HL-60/S4 treated with phorbol 12-myristate 13-acetate at 8.2 ng/mL for 4 days and 3 days (cell line): ENCODE data around the gene CREG1.

ENCODE experiments used
- in situ Hi-C: fragments of 300-500 bp; cut with MboI; formaldehyde crosslinking; loops from 2 replicates; pipeline ENCODE4 v1.15.0; 2022; ENCODE audit warnings: low sequenced_read_pairs

The CREG1 gene

DNA sequence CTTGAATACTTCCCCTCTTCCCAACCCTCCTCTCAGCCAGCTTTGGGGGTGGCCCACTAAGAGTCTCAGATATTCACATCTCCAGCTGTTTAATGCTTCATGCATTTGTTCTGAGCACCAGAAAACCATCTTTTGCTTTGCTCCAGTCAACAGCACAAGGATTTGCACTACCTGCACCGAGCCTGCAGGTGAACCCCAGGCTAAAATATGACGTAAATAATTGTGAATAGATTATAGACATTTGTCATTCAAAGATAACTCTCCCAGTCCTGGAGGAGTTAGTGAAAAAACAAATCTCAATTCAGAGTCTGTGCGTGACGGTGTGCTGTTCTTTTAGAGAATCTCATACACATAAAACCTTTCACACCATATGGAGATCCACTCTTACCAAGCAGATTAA, 42.7 kb downstream of the CREG1 start:
- in situ Hi-C loops = no loop called here

DNA sequence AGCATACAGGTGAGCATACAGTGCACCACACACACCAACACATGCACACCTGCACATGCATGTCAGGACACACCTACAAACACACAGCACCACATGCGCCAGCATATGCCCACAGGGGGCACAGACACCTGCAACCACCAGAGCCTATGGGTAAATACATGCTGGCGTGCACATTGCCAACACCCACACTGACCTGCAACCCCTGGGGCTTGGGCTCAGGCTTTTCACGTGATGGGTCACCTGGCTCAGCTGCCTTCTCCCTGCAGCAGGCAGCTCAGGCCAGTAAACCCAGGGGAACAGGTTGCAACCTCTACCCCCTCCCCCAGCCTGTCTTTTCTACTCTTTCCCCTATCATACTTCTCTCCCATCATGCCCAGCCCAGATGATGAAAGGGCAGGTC, 43.3 kb downstream of the CREG1 start:
- in situ Hi-C loops = no loop called here

DNA sequence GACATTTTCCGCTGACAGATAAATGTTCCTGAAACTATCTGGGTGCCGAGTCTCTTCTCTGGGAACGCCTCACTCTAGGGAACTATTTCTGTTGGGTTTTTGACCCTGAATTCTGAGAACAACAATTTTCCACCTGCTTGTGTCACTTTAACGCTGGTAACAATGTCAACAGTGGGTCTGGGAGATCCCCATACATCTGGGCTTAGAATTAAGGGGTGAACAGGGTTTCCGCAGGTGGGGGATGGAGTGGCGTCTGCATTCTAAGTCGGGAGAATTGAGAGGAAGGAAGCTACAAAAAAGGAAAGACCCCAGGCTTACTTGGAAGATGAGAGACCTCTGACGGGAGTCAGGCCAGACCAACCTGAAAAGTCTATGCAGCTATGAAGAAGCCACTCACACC, 44.0 kb downstream of the CREG1 start:
- in situ Hi-C loops = no loop called here

DNA sequence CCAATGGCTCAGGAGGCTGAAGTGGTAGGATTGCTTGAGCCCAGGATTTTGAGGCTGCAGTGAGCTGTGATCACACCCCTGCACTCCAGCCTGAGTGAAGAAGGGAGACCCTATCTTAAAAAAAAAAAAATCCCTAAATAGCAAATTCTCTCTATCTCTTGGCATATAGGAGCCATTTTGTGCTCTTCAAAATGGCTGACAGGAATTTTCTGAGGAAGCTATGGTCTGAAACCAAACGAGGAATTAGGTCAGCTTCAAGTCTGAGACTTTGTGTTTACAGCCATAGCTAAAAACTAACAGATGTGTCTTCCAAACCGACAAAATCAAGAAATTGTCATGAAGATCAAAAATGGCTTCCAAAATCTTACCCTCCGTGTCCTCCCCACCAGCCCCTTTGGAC, 45.8 kb downstream of the CREG1 start:
- in situ Hi-C loops = no loop called here

DNA sequence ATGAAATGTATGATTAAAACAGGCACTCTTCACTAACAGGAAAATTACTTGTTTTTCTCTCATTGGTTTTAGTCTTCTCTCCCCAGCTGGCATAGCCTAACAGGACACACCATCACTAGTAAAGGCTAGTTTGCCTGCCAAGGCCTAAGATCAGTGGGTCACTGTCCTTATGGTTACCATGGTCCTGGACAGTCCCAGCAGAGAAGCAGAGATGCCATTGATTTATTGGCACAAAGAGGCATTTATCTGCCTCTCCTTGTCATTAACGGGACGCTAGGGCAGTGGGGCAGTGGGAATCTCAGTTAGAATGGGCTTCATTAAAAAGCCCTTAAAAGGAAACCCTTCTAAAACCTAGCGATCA, 49.1 kb downstream of the CREG1 start:
- in situ Hi-C loops = no loop called here

DNA sequence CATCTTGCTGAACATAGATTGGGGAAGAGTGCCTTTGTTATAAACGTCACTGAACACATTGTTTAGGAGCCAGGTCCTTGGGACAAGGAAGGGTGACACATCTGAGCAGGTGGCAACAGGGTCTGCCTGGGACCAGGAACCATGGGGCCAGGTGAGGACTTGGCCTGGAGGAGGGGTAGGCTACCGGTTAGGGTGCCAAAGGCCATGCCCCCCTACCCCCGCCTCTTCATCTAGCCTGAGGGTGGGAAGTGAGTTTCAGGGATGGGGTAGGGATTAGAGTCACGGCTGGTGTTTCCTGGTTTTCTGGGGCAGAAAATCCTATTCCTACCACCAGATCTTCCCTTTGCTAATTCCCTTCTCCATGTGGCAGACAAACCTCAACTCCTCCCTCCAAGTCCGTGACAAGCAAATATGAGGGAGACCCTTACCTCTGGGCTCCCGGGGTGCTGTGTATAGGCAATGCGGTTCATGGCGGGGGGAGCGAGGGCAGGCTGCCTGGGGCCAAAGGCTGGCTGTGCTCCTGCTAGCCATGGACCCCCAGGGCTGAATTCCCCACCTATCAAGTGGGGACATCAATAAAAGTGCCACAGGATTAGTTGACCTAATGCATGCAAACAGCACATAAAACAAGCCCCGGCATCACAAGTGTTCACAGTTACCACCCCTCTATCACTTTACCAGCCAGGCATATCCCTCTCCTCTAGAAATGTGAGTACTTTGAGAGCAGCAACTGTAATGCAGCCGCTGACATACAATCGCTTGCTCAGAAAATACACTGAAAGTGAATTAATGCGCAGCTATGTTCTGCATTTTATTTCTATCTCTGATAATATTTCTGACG, 49.7 kb downstream of the CREG1 start:
- in situ Hi-C loops = no loop called here

DNA sequence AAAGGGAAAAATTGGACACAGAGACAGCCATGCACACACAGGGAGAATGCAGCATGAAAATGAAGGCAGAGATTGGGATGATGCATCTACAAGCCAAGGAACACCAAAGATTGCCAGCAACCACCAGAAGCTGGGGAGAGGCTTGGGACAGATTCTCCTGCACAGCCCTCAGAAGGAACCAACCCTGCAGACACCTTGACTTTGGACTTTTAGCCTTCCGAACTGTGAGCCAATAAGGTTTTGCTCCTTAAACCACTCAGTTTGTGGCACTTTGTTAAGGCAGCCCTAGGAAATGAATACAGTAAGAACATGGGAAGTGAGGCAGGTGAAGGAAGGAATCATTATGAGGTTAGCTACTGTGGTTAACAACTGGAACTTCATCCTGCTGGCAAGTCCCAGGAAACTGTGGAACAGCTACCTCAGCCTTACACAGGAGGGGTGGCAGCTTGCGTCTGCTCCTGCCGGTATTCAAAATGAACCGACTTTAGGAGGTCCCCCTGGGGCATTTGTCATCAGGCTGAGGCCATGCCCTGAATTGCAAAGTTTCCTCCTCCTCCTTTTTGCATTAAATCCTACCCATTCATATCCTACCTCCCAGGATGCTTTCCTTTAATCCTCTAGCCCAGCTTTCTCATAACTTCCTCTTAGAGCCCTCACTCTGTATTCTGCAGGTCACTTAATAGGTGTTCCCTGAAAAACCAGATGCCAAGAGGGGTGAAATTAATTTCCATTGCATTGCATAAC, 50.7 kb downstream of the CREG1 start:
- in situ Hi-C loops = no loop called here

DNA sequence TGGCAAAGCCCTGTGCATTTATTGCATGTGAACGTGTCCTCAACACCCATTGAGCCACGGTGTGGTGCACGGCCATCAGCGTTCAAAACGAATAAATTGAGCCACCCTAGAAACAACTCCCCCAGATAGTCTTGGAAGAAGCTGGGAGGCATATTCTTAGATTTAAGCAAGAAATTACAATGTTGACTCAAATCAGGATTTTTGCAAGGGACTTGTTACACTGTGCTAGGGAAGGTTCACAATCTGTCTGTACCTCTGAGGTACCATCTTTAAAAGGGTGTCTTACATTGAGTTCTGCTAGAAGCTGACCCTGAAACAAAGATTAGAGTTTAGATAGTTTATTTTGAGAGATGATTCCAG, 51.4 kb downstream of the CREG1 start:
- in situ Hi-C loops = no loop called here

DNA sequence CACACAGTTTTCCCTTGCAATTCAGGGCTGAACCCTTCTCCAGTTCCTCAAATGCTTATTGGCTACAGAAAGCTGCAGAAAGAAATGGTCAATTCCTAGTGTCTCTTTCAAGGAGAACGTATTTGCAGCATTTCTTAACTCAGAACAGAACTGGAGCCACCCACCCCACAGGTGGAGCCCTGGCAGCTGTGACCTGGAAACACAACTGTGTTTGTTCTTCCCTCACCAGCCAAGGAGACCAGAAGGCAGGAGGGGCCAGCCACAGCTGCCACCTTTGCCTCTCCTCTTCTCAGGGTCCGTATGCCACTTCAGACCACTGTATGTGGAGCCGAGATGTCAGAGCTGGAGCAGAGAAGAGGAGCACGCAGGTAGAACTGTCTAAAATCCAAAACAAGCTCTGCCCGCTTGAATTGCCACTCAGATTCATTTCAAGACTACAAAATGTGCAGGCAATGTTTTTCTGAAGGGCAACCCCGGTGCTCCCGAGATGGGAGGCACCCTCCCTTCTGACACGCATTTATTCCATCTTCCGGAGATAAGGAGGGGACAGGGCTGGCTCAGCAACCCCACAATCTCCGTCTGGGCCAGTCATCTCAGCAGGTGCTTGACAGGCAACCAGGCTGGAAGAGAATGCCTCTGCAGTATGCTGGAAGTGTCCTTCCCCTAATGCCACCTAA, 51.9 kb downstream of the CREG1 start:
- in situ Hi-C loops = no loop called here

DNA sequence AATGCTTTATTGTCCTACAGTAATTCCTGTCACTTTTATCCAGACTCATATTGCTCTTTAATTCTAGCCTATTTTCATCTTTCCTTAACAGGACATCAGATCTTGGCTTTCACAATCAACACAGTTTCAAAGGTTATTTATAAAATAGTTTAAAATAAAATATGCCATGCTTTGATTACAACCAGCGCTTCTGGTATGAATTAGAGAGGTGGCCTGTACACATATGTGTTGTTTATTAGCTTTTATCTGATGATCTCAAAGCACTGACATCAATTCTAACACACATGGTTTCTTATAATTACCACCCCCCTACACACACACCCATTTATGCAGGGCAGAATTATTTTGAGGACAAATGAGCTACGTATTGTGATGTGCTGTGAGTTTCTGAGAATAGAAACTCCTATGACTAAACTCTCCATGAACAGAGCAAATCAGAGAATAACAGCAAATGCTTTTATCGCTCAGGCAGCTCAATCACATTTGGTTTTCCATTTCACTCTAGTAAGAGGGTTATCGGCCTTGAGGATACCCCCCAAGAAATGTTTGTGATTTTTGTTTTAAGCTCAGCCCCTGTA, 53.2 kb downstream of the CREG1 start:
- in situ Hi-C loops = no loop called here

DNA sequence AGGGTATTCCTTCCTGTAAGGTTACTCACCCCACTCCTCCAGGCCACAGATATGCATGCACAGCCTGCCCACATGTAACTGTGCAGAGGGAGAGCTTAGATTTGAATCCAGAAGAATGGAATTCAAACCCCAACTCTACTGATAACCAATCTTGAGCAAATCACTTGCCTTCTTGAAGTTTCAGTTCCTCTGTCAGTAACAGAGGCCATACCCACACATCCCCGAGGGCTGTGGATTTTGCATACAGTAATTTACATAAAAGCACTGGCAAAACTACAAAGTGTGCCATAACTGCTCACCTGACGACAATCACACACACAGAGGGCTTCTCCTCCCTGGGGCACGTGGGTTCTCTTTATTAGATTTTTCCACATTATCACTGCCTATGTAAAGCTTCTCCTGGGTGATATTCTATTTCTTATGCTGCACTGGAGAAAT, 53.9 kb downstream of the CREG1 start:
- in situ Hi-C loops = no loop called here

DNA sequence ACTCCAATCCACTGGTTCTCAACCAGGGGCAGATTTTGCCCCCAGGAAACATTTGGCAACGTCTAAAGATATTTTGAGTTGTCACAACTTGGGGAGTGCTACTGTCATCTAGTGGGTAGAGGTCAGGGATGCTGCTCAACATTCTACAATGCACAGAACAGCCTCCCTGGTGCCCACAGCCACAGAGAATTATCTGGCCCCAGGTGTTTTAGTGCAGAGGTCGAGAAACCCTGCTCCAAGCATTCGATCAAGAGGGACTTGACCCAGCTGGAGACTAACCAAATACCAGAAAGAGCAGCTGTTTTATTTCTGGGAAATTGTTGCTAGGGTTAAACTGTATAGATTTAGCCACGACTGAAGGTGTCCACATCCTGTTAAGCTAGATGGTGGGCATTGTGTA, 54.5 kb downstream of the CREG1 start:
- in situ Hi-C loops = no loop called here

DNA sequence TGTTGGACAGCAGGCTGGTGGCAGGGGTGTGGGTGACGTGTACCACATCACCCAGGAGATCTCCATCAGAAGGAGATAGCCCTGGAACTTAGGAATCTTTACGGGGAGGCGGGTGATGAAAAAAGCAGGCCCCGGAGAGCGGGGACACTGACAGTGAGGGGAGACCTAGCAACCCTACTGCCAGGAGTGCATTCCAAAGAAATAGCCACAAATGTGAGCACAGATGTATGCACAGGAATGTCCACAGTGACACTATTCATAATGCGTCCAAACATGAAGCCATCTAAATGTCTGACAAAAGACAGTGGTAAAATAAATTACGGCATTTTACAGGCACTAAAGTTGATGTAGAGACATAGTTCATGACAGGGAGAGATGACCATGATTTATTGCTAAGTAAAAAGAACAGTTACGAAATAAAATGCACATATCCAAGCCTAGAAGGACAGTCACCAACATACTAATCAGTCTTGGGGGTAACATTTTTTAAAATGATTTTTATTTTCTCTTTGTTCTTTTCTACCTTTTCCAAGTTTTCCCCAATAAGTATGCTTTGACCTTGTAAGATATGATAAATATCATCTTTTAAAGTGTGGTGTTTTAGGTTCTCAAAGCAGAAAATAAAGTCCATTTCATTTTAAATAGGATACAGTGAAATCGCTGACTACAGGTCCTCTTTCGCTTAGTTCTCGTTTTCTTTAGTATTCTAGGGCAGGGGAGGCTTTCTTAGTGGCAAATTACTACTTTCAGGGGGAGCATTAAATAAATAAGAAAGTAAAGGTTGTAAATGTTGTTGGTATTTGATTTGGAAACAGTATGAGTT, 56.6 kb downstream of the CREG1 start:
- in situ Hi-C loops = no loop called here

DNA sequence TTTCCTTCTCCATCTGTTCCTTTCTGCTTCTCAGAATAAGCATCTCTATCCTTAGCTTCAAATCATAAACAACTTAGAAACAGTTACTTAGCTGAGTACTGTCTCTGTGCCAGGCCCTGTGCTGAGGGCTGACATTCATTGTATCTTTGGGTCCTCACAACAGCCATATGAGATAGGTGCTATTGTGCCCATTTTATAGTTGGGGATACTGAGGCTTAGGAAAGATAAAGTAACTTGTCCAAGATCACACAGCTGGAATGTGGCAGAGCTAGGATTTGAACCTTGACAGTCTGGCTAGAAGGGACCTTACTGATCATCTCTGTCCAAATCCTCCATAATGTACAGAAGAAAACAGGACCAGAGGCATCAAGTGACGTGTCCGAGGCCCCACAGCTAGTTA, 60.2 kb downstream of the CREG1 start:
- in situ Hi-C loops = no loop called here

DNA sequence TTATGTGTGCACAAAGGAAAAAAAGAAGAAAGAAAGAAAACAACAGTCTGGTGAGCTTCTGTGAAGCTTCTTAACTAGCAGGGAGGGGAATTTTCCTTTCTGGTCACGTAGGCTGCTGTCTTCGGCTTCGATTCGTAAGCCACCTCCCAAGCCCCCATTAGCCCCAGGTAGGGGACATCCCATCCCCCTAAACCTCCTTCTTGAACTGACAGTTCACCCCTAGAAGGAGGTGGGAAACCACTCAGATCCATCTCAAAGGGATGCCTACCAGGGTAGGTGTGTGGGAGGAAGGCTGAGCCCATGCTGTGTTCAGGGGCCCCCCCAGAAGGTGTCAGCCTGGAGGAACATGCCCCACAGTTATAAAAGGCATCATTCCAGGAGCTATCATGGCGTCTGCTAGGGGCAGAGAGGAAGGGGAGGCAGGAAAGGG, 61.1 kb downstream of the CREG1 start:
- in situ Hi-C loops = no loop called here

DNA sequence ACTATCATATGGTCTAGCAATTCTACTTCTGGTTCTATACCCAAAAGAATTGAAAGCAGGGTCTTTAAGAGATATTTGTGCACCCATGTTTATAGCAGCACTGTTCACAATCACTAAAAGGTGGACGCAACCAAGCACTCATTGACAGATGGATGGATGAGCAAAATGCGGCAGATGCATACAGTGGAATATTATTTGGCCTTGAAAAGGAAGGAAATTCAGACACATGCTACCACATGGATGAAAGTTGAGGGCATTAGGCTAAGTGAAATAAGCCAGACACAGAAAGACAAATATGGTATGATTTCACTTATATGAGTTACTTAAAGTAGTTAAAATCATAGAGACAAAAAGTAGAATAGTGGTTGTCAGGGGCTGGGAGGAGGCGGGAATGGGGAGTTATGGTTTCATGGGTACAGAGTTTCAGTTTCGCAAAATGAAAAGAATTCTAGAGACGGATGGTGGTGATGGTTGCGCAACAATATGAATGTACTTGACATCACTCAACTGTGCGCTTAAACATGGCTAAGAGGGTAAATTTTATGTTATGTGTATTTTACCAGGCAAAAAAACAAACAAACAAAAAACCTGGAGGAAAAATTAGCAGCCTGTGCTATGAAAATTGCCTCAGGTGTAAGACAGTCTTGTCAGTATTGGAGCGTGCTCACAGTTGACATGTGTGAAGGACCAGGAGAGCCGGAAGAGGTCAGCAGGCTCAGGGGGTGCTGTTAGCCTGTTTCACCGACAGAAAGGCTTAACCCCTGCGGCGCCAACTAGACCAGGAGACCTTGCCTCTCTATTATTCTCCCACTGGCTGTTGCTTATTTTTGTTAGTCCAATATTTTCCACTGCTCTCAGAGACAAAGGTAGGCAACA, 61.7 kb downstream of the CREG1 start:
- in situ Hi-C loops = no loop called here
